Amniotic stem cell (primary cell): ENCODE measurements around the gene BSPRY.

Experiments
- DNase-seq: peaks from one replicate; lab custom pipeline; 2025; lab: John Stamatoyannopoulos, UW

Gene BSPRY

GRCh38 chr9:113349445-113350094 lies at the start of gene BSPRY:
TSS of gene BSPRY (plus strand) at chr9:113349541. CDS start at chr9:113349580, 39 bp downstream.
- no peak for DNase-seq

GRCh38 chr9:113299800-113300292 lies 49.5 kb upstream of the BSPRY start:
- DNase-seq = no peak

- DNase-seq = no peak
Observed at GRCh38 chr9:113301548-113301947, 47.8 kb upstream of the BSPRY start.

- DNase-seq = no peak
Observed at GRCh38 chr9:113302792-113303418, 46.4 kb upstream of the BSPRY start, which contains the start of gene RNF183. TSS of gene RNF183 (minus strand) at chr9:113303376. CDS start at chr9:113298184, 5,192 bp downstream.

- no peak for DNase-seq
Observed at GRCh38 chr9:113306566-113306965, 42.8 kb upstream of the BSPRY start.

GRCh38 chr9:113307396-113307975 lies 41.9 kb upstream of the BSPRY start:
- DNase-seq = no peak

- peak; percentile 21 for DNase-seq
Observed at GRCh38 chr9:113309204-113309813, 40.0 kb upstream of the BSPRY start.

GRCh38 chr9:113310538-113310937 lies 38.8 kb upstream of the BSPRY start:
- no peak for DNase-seq

GRCh38 chr9:113311961-113312360 lies 37.4 kb upstream of the BSPRY start:
- no peak for DNase-seq

- DNase-seq = no peak
Observed at GRCh38 chr9:113313261-113313660, 36.1 kb upstream of the BSPRY start.

- no peak for DNase-seq
Observed at GRCh38 chr9:113315231-113315630, 34.1 kb upstream of the BSPRY start.

- DNase-seq = no peak
Observed at GRCh38 chr9:113316030-113316429, 33.3 kb upstream of the BSPRY start.

GRCh38 chr9:113317777-113318176 lies 31.6 kb upstream of the BSPRY start:
- no peak for DNase-seq

- DNase-seq = no peak
Observed at GRCh38 chr9:113319054-113319453, 30.3 kb upstream of the BSPRY start.

- DNase-seq = no peak
Observed at GRCh38 chr9:113320051-113320450, 29.3 kb upstream of the BSPRY start.

- no peak for DNase-seq
Observed at GRCh38 chr9:113322671-113323070, 26.7 kb upstream of the BSPRY start.

GRCh38 chr9:113326230-113326629 lies 23.1 kb upstream of the BSPRY start:
- no peak for DNase-seq

- no peak for DNase-seq
Observed at GRCh38 chr9:113328045-113328782, 21.1 kb upstream of the BSPRY start.

- DNase-seq = no peak
Observed at GRCh38 chr9:113331780-113332179, 17.6 kb upstream of the BSPRY start.

- DNase-seq = no peak
Observed at GRCh38 chr9:113337714-113338113, 11.6 kb upstream of the BSPRY start.

GRCh38 chr9:113340011-113340699 lies 9.2 kb upstream of the BSPRY start, which contains the start of gene WDR31:
TSS of gene WDR31 (minus strand) at chr9:113340275. CDS start at chr9:113332022, 8,253 bp downstream.
- peak; percentile 79 for DNase-seq
